IMR-90 (cell line): ENCODE data around the gene COL18A1. TPM values are rescaled to one million over a fixed set of nuclear protein-coding genes. Genes with fewer than 3 reads are reported as not detected.

ENCODE experiments used
- ATAC-seq: fragments of 200-7000 bp; cut with Tn5 transposase; 2 replicates; pipeline ENCODE4 v1.9.1; 2020; ENCODE audit warnings: low read depth, mild to moderate bottlenecking, moderate library complexity
- BruUV-seq: library from RNA; stranded (reverse); fragments of 400-500 nt; replicated peaks from 2 replicates; lab custom pipeline; 2021; lab: Mats Ljungman, UMichigan
- CTCF ChIA-PET: fragments of 300-600 bp; formaldehyde crosslinking; extraction: SDS; loops from one replicate; lab custom pipeline; 2021; ENCODE audit warnings: antibody characterized with exemption; lab: Yijun Ruan, JAX
- POLR2A ChIA-PET: fragments of 300-600 bp; sonication (Branson Sonifier 250); formaldehyde crosslinking; loops from one replicate; lab custom pipeline; 2022; ENCODE audit warnings: antibody characterized with exemption; ENCODE audit not compliant: unreplicated experiment; lab: Charles Lee
- DNase-seq: peaks from one replicate; pipeline ENCODE4 v3.0.0; 2013
- H2AFZ ChIP-seq: replicated peaks from 2 replicates; pipeline ENCODE3; 2013; ENCODE audit warnings: low read length, mild to moderate bottlenecking; ENCODE audit not compliant: poor library complexity
- H2AK5ac ChIP-seq: 2 replicates; pipeline ENCODE4 v1.6.1; 2013; ENCODE audit warnings: low read depth, low read length, inconsistent platforms
- H2AK9ac ChIP-seq: replicated peaks from 2 replicates; pipeline ENCODE3; 2013; ENCODE audit warnings: mild to moderate bottlenecking, low read depth, low read length, moderate library complexity; ENCODE audit not compliant: poor library complexity
- H2BK120ac ChIP-seq: 2 replicates; pipeline ENCODE4 v1.6.1; 2013; ENCODE audit warnings: low read depth, low read length, inconsistent platforms
- H2BK15ac ChIP-seq: 3 replicates; pipeline ENCODE4 v1.6.1; 2013; ENCODE audit warnings: low read depth, low read length, inconsistent platforms
- H2BK20ac ChIP-seq: 2 replicates; pipeline ENCODE4 v1.6.1; 2013; ENCODE audit warnings: low read depth, mild to moderate bottlenecking, inconsistent platforms, low read length, moderate library complexity
- H2BK5ac ChIP-seq: 2 replicates; pipeline ENCODE4 v1.6.1; 2013; ENCODE audit warnings: mild to moderate bottlenecking, low read depth, low read length, inconsistent platforms; ENCODE audit not compliant: poor library complexity, severe bottlenecking
- H3K14ac ChIP-seq: replicated peaks from 2 replicates; pipeline ENCODE4 v1.6.1; 2013; ENCODE audit warnings: low read depth, low read length, inconsistent platforms
- H3K18ac ChIP-seq: 2 replicates; pipeline ENCODE4 v1.6.1; 2013; ENCODE audit warnings: low read depth, low read length, control low read depth
- H3K23ac ChIP-seq: 2 replicates; pipeline ENCODE4 v1.6.1; 2013; ENCODE audit warnings: low read depth, low read length, inconsistent platforms
- H3K27ac ChIP-seq: 2 replicates; pipeline ENCODE4 v1.5.1; 2013; ENCODE audit warnings: mild to moderate bottlenecking, control low read depth, low read length; ENCODE audit not compliant: insufficient read depth
- H3K27me3 ChIP-seq: 2 replicates; pipeline ENCODE4 v1.6.1; 2013; ENCODE audit warnings: low read length; ENCODE audit not compliant: control insufficient read depth, insufficient read depth
- H3K36me3 ChIP-seq: 2 replicates; pipeline ENCODE4 v1.6.1; 2013; ENCODE audit warnings: low read length, mixed read lengths; ENCODE audit not compliant: control insufficient read depth, insufficient read depth
- H3K4ac ChIP-seq: 2 replicates; pipeline ENCODE4 v1.6.1; 2013; ENCODE audit warnings: low read depth, low read length, inconsistent platforms
- H3K4me1 ChIP-seq: 2 replicates; pipeline ENCODE4 v1.6.1; 2013; ENCODE audit warnings: low read length, mixed read lengths; ENCODE audit not compliant: control insufficient read depth, insufficient read depth
- H3K4me2 ChIP-seq: 2 replicates; pipeline ENCODE4 v1.6.1; 2013; ENCODE audit warnings: low read depth, mild to moderate bottlenecking, control low read depth, low read length, moderate library complexity
- H3K4me3 ChIP-seq: 2 replicates; pipeline ENCODE4 v1.5.1; 2013; ENCODE audit warnings: low read depth, mild to moderate bottlenecking, control low read depth, low read length, moderate library complexity; ENCODE audit not compliant: insufficient read depth
- H3K56ac ChIP-seq: 2 replicates; pipeline ENCODE4 v1.6.1; 2013; ENCODE audit warnings: low read length, inconsistent platforms; ENCODE audit not compliant: insufficient read depth; ENCODE audit errors: extremely low read depth
- H3K79me1 ChIP-seq, 2 experiments: 2 replicates each; pipeline ENCODE4 v1.6.1; 2013; ENCODE audit warnings: low read length in 2 of 2, inconsistent platforms in 1 of 2, low read depth in 1 of 2
- H3K9ac ChIP-seq: 2 replicates; pipeline ENCODE4 v1.6.1; 2013; ENCODE audit warnings: low read depth, low read length, control low read depth
- H3K9me1 ChIP-seq: 2 replicates; pipeline ENCODE4 v1.6.1; 2013; ENCODE audit warnings: low read length, inconsistent platforms; ENCODE audit not compliant: insufficient read depth
- H3K9me3 ChIP-seq: 2 replicates; pipeline ENCODE4 v1.6.1; 2013; ENCODE audit warnings: low read length; ENCODE audit not compliant: control insufficient read depth, insufficient read depth
- H4K20me1 ChIP-seq: 2 replicates; pipeline ENCODE4 v1.6.1; 2013; ENCODE audit warnings: low read length, inconsistent platforms; ENCODE audit not compliant: insufficient read depth
- H4K5ac ChIP-seq: 2 replicates; pipeline ENCODE4 v1.6.1; 2013; ENCODE audit warnings: mild to moderate bottlenecking, low read depth, low read length, control low read depth
- H4K8ac ChIP-seq, 2 experiments: 2 replicates each; pipeline ENCODE4 v1.6.1; 2013; ENCODE audit warnings: low read depth in 2 of 2, low read length in 2 of 2, control low read depth in 1 of 2, inconsistent platforms in 1 of 2
- H4K91ac ChIP-seq: 2 replicates; pipeline ENCODE4 v1.6.1; 2013; ENCODE audit warnings: low read depth, low read length, inconsistent platforms; ENCODE audit not compliant: insufficient read depth
- BHLHE40 ChIP-seq: fragments of 150-350 bp; IDR thresholded peaks from 2 replicates; pipeline ENCODE4 v1.6.1; 2016; ENCODE audit warnings: mild to moderate bottlenecking, low read depth, low read length
- CEBPB ChIP-seq: IDR thresholded peaks from 2 replicates; pipeline ENCODE4 v1.6.1; 2012; ENCODE audit warnings: low read depth, low read length, improper control_type of control experiment
- CHD1 ChIP-seq: IDR thresholded peaks from 2 replicates; pipeline ENCODE4 v1.6.1; 2012; ENCODE audit warnings: low read depth, low read length, improper control_type of control experiment
- CTCF ChIP-seq: conservative IDR thresholded peaks from 2 replicates; pipeline ENCODE4 v1.5.1; 2012; ENCODE audit warnings: mild to moderate bottlenecking, low read depth, low read length, improper control_type of control experiment
- ELK1 ChIP-seq: fragments of 150-350 bp; IDR thresholded peaks from 2 replicates; pipeline ENCODE4 v1.6.1; 2016; ENCODE audit warnings: low read depth, mild to moderate bottlenecking, low read length, moderate library complexity, borderline replicate concordance
- FOS ChIP-seq: fragments of 150-350 bp; IDR thresholded peaks from 2 replicates; pipeline ENCODE4 v1.6.1; 2016; ENCODE audit warnings: low read depth, low read length
- MAFK ChIP-seq: IDR thresholded peaks from 2 replicates; pipeline ENCODE4 v1.6.1; 2012; ENCODE audit warnings: low read depth, low read length, improper control_type of control experiment
- MAZ ChIP-seq: IDR thresholded peaks from 2 replicates; pipeline ENCODE4 v1.6.1; 2012; ENCODE audit warnings: low read depth, mild to moderate bottlenecking, low read length, improper control_type of control experiment, moderate library complexity, borderline replicate concordance
- MXI1 ChIP-seq: IDR thresholded peaks from 2 replicates; pipeline ENCODE4 v1.6.1; 2012; ENCODE audit warnings: low read depth, mild to moderate bottlenecking, low read length, moderate library complexity, borderline replicate concordance
- NFE2L2 ChIP-seq: fragments of 150-350 bp; IDR thresholded peaks from 2 replicates; pipeline ENCODE4 v1.6.1; 2016; ENCODE audit warnings: low read depth, mild to moderate bottlenecking, low read length
- POLR2A ChIP-seq: IDR thresholded peaks from 2 replicates; pipeline ENCODE4 v1.6.1; 2012; ENCODE audit warnings: mild to moderate bottlenecking, low read depth, low read length
- RAD21 ChIP-seq: IDR thresholded peaks from 2 replicates; pipeline ENCODE4 v1.6.1; 2012; ENCODE audit warnings: low read length, improper control_type of control experiment
- RCOR1 ChIP-seq: IDR thresholded peaks from 2 replicates; pipeline ENCODE4 v1.6.1; 2012; ENCODE audit warnings: mild to moderate bottlenecking, low read length, improper control_type of control experiment; ENCODE audit not compliant: insufficient replicate concordance
- RFX5 ChIP-seq: IDR thresholded peaks from 2 replicates; pipeline ENCODE4 v1.8.0; 2012; ENCODE audit warnings: low read depth, mild to moderate bottlenecking, low read length, moderate library complexity
- SMC3 ChIP-seq: fragments of 150-350 bp; IDR thresholded peaks from 2 replicates; pipeline ENCODE4 v1.6.1; 2016; ENCODE audit warnings: low read depth, mild to moderate bottlenecking, antibody characterized with exemption, low read length, moderate library complexity
- USF2 ChIP-seq: fragments of 150-350 bp; IDR thresholded peaks from 2 replicates; pipeline ENCODE4 v1.6.1; 2017; ENCODE audit warnings: mild to moderate bottlenecking, antibody characterized with exemption, low read length, low read depth
- WGBS, 2 experiments: methylation state at CpG; one replicate each; pipeline versions ENCODE4 v1.1.5 to v1.1.7; 2013; ENCODE audit warnings: missing lambda C conversion rate in 2 of 2; ENCODE audit not compliant: insufficient read length in 1 of 2; ENCODE audit errors: extremely low coverage in 2 of 2; 5-methylcytosine and 5-hydroxymethylcytosine counted together
- dilution Hi-C: fragments of 300-500 bp; cut with HindIII; formaldehyde crosslinking; loops from one replicate; pipeline ENCODE4 v1.14.3; 2018; ENCODE audit warnings: low sequenced_read_pairs; ENCODE audit not compliant: unreplicated experiment
- in situ Hi-C: fragments of 300-500 bp; cut with MboI; formaldehyde crosslinking; loops from 3 replicates; pipeline ENCODE4 v1.14.3; 2019; ENCODE audit warnings: low sequenced_read_pairs, inconsistent platforms, mixed read lengths
- intact Hi-C: fragments of 100-400 bp; cut with micrococcal nuclease; formaldehyde crosslinking; loops from 2 replicates; pipeline ENCODE4 v1.10.0; 2022
- polyA plus RNA-seq, 3 experiments: library from polyadenylated mRNA; depleted of rRNA; stranded (reverse); fragments of >200 nt; gene quantifications; 2 replicates each; pipeline ENCODE4 v1.2.3, GENCODE V29; 2012; ENCODE audit warnings: low replicate concordance in 1 of 3
- total RNA-seq: library from RNA; depleted of rRNA; stranded (reverse); fragments of >200 nt; gene quantifications from 2 replicates; pipeline ENCODE4 v1.2.3, GENCODE V29; 2012

COL18A1 gene
- total and polyA plus RNA-seq, 2 of the 4 experiments (the other 2 are of a cell fraction), result 4.3 to 46.7 TPM

GRCh38 chr21:45502006-45502345, 97.0 kb downstream of the COL18A1 start:
- in situ Hi-C loops, result no loop called here

More at GRCh38 chr21:45502006-45502345, 97.0 kb downstream of the COL18A1 start:
- Histone ChIP-seq H2BK5ac (no peak overlapping the region), H4K20me1 (no peaks in the 10 kb centered on the region; the same call in 1 of the 2 replicates), H3K23ac (no peak overlapping the region), H3K56ac (no peak overlapping the region), H2AK9ac (no peak overlapping the region), H3K4me2 (no peak overlapping the region), H3K27ac (no peak overlapping the region), H3K9me1 (no peaks in the 10 kb centered on the region), H3K9ac (no peak overlapping the region), H3K18ac (no peak overlapping the region), H3K36me3 (peaks cover 49% of the 10 kb centered on the region), H2BK120ac (no peak overlapping the region), H4K5ac (no peak overlapping the region), H4K8ac (no peak overlapping the region), H3K4me3 (no peak overlapping the region), H3K4me1 (no peaks in the 10 kb centered on the region), H2BK20ac (no peak overlapping the region), H3K27me3 (no peaks in the 10 kb centered on the region), H3K9me3 (no peaks in the 10 kb centered on the region), H3K14ac (no peak overlapping the region), H2BK15ac (no peak overlapping the region), H3K4ac (no peak overlapping the region), H4K91ac (no peak overlapping the region), H3K79me1 (peaks cover 0 to 8% of the 10 kb centered on the region in 2 experiments; a peak in 1 of 4 replicates), H2AK5ac (no peak overlapping the region), H2AFZ (no peak overlapping the region)
- WGBS, 2 experiments, result 90% methylated on average over 5 of the region's 13 CpGs; no CpG with 5 or more reads in 1 of the 2 experiments
- BruUV-seq, result no TSS peak
- POLR2A ChIA-PET, result no interaction called here
- intact Hi-C loops, result no loop called here
- CTCF ChIA-PET, result no interaction called here
- TF ChIP-seq NFE2L2, result no peak
- no peak for TF ChIP-seq USF2
- no peak for TF ChIP-seq CEBPB
- TF ChIP-seq FOS, result no peak
- TF ChIP-seq CTCF, result no peak
- no peak for TF ChIP-seq RFX5
- TF ChIP-seq MAFK, result no peak
- TF ChIP-seq POLR2A, result no peak
- TF ChIP-seq CHD1, result no peak
- TF ChIP-seq MXI1, result no peak
- no peak for TF ChIP-seq ELK1
- TF ChIP-seq BHLHE40, result no peak
- TF ChIP-seq RAD21, result no peak
- TF ChIP-seq RCOR1, result no peak
- no peak for TF ChIP-seq MAZ
- no peak for TF ChIP-seq SMC3
- DNase-seq (no peak), ATAC-seq (no peak)
- dilution Hi-C loops, result no loop called here
